HUES6 (cell line): Measurements from ENCODE around the gene NRG3.

ENCODE experiments used
- H3K27ac ChIP-seq: 2 replicates; pipeline ENCODE4 v1.7.0; 2013; ENCODE audit warnings: low read depth, mild to moderate bottlenecking, low read length, inconsistent platforms
- H3K27me3 ChIP-seq: 2 replicates; pipeline ENCODE4 v1.6.1; 2013; ENCODE audit warnings: low read length; ENCODE audit not compliant: control insufficient read depth, insufficient read depth
- H3K36me3 ChIP-seq: 2 replicates; pipeline ENCODE4 v1.6.1; 2013; ENCODE audit warnings: low read length; ENCODE audit not compliant: control insufficient read depth, insufficient read depth
- H3K4me1 ChIP-seq: 2 replicates; pipeline ENCODE4 v1.6.1; 2013; ENCODE audit warnings: low read length; ENCODE audit not compliant: control insufficient read depth, insufficient read depth
- H3K4me3 ChIP-seq: 2 replicates; pipeline ENCODE4 v1.5.1; 2013; ENCODE audit warnings: low read depth, low read length
- H3K9ac ChIP-seq: one replicate; pipeline ENCODE4 v1.6.1; 2013; ENCODE audit warnings: mild to moderate bottlenecking, low read length
- H3K9me3 ChIP-seq: 2 replicates; pipeline ENCODE4 v1.6.1; 2013; ENCODE audit warnings: low read depth, low read length; ENCODE audit not compliant: control insufficient read depth, insufficient read depth

The NRG3 gene

GRCh38 chr10:82505009-82505408 lies 630.0 kb downstream of the NRG3 start:
- H3K4me1 ChIP-seq, result no peaks in the 10 kb centered on the region
- H3K4me3 ChIP-seq, result no peak overlapping the region
- no peak overlapping the region for H3K27ac ChIP-seq
- H3K9ac ChIP-seq, result no peak overlapping the region
- no peaks in the 10 kb centered on the region for H3K27me3 ChIP-seq
- H3K36me3 ChIP-seq, result no peaks in the 10 kb centered on the region
- no peaks in the 10 kb centered on the region for H3K9me3 ChIP-seq

GRCh38 chr10:82506680-82507376 lies 631.8 kb downstream of the NRG3 start:
- Histone ChIP-seq H3K36me3 (no peaks in the 10 kb centered on the region), H3K4me3 (no peak overlapping the region), H3K4me1 (no peaks in the 10 kb centered on the region), H3K9ac (no peak overlapping the region), H3K27me3 (no peaks in the 10 kb centered on the region), H3K9me3 (no peaks in the 10 kb centered on the region), H3K27ac (no peak overlapping the region)

- Histone ChIP-seq H3K36me3 (no peaks in the 10 kb centered on the region), H3K4me3 (no peak overlapping the region), H3K27me3 (no peaks in the 10 kb centered on the region), H3K4me1 (no peaks in the 10 kb centered on the region), H3K9me3 (no peaks in the 10 kb centered on the region), H3K27ac (no peak overlapping the region), H3K9ac (no peak overlapping the region)
These were observed 640.3 kb downstream of the NRG3 start for GRCh38 chr10:82515256-82515655.

DNA sequence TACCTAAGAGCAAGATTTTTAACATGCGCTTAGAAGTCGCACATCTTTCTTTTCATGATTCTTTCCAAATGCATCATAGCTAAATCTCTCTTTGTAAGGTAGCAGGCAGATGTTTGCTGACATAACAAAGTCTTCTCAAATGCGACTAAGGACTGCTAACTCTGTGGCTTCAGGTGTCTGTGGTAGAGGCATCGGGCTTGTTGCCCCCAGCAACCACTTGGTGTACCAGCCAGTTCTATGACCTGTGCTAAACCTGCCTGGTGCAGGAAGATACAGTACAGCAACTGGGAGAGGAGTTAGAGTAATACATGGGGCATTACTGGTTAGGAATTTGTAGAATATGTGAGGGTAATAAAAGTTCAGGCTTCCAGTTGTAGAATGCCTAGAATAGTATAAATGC lies 654.1 kb downstream of the NRG3 start:
- no peaks in the 10 kb centered on the region for H3K9me3 ChIP-seq

GRCh38 chr10:82535457-82535856 lies 660.5 kb downstream of the NRG3 start:
- Histone ChIP-seq H3K27me3 (no peaks in the 10 kb centered on the region), H3K9ac (no peak overlapping the region), H3K4me3 (no peak overlapping the region), H3K9me3 (no peaks in the 10 kb centered on the region), H3K27ac (no peak overlapping the region), H3K36me3 (no peaks in the 10 kb centered on the region), H3K4me1 (peaks cover 16% of the 10 kb centered on the region)

More for the DNA sequence above, 654.1 kb downstream of the NRG3 start:
- H3K4me1 ChIP-seq, result peaks cover 5% of the 10 kb centered on the region; the same call in 1 of the 2 replicates
- H3K4me3 ChIP-seq, result no peak overlapping the region
- no peaks in the 10 kb centered on the region for H3K27me3 ChIP-seq
- no peak overlapping the region for H3K27ac ChIP-seq
- H3K9ac ChIP-seq, result no peak overlapping the region
- no peaks in the 10 kb centered on the region for H3K36me3 ChIP-seq

DNA sequence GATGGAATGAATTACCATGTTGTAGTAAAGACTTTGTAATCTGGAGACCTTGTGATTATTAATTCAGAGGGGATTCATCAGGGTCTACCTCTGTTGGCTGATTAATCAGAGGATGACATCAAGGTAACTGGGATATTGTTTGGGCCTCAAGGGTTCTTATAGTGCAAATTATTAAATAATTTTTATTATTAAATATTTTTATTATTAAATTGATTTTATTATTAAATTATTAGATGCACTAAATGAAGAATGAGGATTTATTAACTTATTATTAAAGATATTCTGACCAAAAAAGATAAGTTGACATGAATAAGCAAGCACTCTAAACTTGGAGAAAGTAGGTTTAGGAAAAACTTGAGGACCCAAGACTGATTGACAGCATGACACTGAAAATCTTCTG lies 661.7 kb downstream of the NRG3 start:
- no peaks in the 10 kb centered on the region for H3K9me3 ChIP-seq
- no peak overlapping the region for H3K27ac ChIP-seq
- no peaks in the 10 kb centered on the region for H3K36me3 ChIP-seq
- H3K27me3 ChIP-seq, result no peaks in the 10 kb centered on the region
- H3K9ac ChIP-seq, result no peak overlapping the region
- no peak overlapping the region for H3K4me3 ChIP-seq
- peaks cover 16% of the 10 kb centered on the region for H3K4me1 ChIP-seq

- no peak overlapping the region for H3K4me3 ChIP-seq
- no peak overlapping the region for H3K27ac ChIP-seq
- peaks cover 14% of the 10 kb centered on the region for H3K4me1 ChIP-seq
- H3K27me3 ChIP-seq, result no peaks in the 10 kb centered on the region
- no peak overlapping the region for H3K9ac ChIP-seq
- no peaks in the 10 kb centered on the region for H3K36me3 ChIP-seq
- no peaks in the 10 kb centered on the region for H3K9me3 ChIP-seq
These were observed 663.3 kb downstream of the NRG3 start for GRCh38 chr10:82538272-82538671.

- Histone ChIP-seq H3K27ac (no peak overlapping the region), H3K36me3 (no peaks in the 10 kb centered on the region), H3K4me1 (no peaks in the 10 kb centered on the region), H3K9me3 (no peaks in the 10 kb centered on the region), H3K9ac (no peak overlapping the region), H3K4me3 (no peak overlapping the region), H3K27me3 (no peaks in the 10 kb centered on the region)
These were observed 668.6 kb downstream of the NRG3 start for GRCh38 chr10:82543631-82544030.

GRCh38 chr10:82544377-82544776 lies 669.4 kb downstream of the NRG3 start:
- Histone ChIP-seq H3K9me3 (no peaks in the 10 kb centered on the region), H3K4me1 (no peaks in the 10 kb centered on the region), H3K27ac (no peak overlapping the region), H3K4me3 (no peak overlapping the region), H3K27me3 (no peaks in the 10 kb centered on the region), H3K36me3 (no peaks in the 10 kb centered on the region), H3K9ac (no peak overlapping the region)

GRCh38 chr10:82551506-82551905 lies 676.5 kb downstream of the NRG3 start:
- Histone ChIP-seq H3K4me3 (no peak overlapping the region), H3K27ac (no peak overlapping the region), H3K4me1 (no peaks in the 10 kb centered on the region), H3K9me3 (no peaks in the 10 kb centered on the region), H3K9ac (no peak overlapping the region), H3K27me3 (no peaks in the 10 kb centered on the region), H3K36me3 (no peaks in the 10 kb centered on the region)

DNA sequence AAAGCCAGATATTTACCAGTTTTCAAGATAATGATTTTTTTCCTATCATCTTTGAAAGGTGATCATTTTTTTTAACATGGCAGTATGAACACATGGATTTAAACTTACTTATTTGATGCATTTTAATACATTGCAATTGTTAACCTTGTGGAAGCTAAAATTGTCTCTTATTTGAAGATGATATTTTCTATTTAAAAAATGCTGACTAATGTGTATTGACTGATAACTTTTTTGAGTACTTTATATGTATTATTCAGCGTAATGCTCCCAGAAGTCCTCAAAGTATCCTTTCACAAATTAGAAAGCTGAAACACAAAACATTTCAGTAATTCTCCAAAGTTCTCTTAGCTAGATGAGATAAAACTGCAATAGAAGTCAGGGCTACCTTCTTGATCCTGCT lies 677.3 kb downstream of the NRG3 start:
- Histone ChIP-seq H3K4me1 (no peaks in the 10 kb centered on the region), H3K27me3 (no peaks in the 10 kb centered on the region), H3K9me3 (no peaks in the 10 kb centered on the region), H3K36me3 (no peaks in the 10 kb centered on the region), H3K9ac (no peak overlapping the region), H3K4me3 (no peak overlapping the region), H3K27ac (no peak overlapping the region)
